HG03575 (cell line): Measurements from ENCODE around the gene MINDY3.
"Not testable (repeated sequence)": the region's sequence is repeated elsewhere in the genome, so short reads cannot be mapped to it uniquely, and the experiment has no call there.

Experiments used
- ATAC-seq: cut with Tn5 transposase; IDR thresholded peaks from one replicate; pipeline ENCODE4 v1.9.1; 2021; ENCODE audit not compliant: unreplicated experiment, insufficient number of reproducible peaks, low FRiP score; ENCODE audit errors: extremely low read depth

MINDY3 gene

DNA sequence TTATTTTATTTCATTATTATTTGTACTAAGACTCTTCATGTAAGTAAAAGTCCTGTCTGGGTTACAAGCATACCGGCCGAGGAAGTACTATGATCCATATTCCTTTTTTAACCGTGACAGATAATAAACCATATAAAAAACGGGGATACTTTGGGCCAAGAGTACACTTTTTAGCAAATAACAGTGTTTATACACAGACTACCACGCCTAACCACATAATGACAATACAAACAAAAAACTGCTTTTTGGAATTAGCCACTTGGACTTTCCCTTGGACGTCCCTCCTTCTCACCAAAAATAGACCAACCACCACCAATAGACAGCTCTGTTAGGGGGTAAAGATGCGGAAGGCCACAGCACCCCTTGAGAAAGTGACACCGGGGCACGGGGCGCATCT lies 800 bp downstream of the MINDY3 start:
- peak; percentile 33 for ATAC-seq

DNA sequence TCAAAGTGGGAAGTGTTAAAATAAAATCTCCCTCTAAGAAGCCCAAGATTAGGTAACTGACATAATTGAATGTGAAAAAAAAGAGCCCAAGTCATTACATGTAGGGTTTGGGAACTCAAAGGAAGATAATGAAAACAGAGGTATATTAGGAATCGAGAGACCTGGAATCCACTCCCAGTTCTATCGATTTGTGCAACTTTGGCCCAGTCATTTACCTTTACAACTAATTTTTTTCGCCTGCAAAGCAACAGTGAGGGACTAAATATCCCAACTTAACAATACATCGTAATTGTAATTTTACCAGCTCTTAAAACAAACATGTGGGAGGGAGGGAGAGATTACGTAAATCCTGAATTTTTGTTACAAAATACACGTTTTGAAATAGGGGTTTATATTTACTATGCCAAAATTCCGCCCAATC lies 1.4 kb downstream of the MINDY3 start:
- no peak for ATAC-seq

DNA sequence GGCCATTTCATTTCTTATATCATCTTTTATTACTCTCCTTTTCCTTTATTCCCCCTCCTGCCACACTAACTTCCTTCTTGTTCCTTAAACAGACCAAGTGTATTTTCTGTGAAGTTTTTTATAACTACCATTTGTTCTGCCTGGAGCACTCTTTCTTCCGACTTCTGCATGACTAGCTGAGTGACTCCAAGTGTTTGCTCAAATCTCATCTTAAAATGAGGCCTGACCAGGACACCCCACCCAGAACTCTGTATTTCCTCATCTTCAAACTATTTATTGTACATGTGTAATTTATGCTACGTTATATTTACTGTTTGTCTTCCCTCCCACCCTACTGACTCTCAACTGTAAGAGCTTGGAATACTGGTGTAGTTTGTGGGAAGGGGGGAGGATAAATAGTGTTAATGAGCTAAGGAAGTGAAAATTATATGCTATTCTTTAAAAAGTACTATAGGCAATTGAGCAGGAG lies 3.2 kb downstream of the MINDY3 start:
- ATAC-seq = no peak

DNA sequence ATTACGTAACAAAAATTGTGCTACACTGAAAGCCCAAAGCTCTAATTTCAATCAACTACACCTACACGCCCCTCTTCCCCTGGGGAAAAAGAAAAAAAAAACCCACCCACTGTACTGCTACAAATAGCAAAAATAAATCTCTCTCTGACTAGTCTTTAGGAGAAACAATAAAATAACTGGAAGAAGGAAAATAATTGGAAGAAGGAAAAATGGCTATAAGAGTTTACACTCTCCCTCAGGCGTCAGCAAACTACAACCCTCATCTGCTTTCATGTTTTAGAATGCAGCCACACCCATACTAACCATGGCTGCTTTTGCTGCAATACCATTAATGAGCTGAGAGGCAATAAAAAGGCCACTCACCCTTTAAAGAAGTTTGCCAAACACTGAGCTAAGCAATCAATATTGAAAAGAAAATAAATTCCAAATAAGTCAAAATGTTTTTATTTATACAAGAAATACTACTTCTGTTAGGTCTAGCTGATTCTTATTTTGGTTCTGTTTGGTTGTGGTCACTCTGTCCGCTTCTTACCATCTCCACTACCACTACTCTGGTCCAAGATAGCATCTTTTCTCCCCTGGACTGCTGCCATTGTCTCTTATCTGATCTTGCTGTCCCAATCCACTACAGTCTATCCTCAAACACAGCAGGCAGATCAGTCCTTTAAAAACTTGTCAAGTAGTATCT lies 3.8 kb downstream of the MINDY3 start:
- ATAC-seq = no peak

DNA sequence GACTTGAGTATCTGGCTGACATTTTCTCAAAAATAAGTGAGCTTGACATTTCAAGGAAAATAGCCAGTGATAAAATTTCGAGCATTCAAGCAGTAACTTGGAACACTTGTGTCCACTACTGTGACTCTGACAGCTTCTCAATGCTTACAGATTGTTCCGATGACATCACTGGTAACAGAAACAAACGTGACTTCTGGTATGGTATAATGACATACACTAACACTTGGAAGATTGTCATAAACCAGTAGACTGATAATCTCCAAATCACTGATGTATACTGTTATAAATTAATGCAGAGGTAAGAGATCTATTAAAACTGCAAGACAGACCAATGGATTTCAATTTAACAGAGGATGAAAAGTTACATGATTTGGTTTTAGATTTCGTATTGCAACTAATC lies 6.5 kb downstream of the MINDY3 start:
- ATAC-seq = no peak

DNA sequence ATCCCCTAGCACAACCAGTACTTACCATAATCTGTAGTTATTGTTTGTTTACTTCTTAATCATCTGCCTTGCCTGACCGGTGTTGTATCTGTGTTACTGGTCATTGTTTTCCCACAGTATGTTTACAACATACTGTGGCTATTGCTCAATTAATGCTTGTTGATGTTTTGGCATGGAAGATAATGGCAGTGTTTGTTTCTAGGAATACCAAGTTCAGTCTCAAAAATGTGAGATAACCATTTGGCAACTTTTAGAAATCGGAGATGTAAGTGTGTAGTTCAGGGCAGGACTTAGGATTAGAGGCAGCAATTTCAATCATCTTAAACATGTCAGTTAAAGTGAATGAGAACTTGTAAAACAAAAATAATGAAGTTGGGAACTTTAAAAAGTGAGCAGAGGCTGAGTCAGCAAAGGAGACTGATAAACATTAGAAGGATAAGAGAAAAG lies 8.2 kb downstream of the MINDY3 start:
- ATAC-seq = no peak

DNA sequence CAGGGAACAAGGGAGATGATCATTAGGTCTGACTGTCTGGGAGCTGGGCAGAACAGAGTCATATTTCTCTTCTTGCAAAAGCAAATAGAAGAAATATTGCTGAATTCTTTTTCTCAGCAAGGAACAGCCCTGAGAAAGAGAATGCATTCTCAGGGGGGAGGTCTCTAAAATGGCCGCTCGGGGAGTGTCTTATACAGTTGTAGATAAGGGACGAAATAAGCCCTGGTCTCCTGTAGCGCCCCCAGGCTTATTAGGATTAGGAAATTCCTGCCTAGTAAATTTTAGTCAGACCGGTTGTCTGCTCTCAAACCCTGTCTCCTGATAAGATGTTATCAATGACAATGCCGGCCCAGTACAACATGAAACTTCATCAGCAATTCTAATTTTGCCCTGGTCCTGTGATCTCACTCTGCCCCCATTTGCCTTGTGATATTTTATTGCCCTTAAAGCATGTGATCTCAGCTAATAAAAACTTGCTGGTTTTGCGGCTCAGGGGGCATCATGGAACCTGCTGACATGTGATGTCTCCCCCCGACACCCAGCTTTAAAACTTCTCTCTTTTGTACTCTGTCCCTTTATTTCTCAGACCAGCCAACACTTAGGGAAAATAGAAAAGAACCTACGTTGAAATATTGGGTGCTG lies 9.8 kb downstream of the MINDY3 start:
- not testable (repeated sequence) for ATAC-seq

DNA sequence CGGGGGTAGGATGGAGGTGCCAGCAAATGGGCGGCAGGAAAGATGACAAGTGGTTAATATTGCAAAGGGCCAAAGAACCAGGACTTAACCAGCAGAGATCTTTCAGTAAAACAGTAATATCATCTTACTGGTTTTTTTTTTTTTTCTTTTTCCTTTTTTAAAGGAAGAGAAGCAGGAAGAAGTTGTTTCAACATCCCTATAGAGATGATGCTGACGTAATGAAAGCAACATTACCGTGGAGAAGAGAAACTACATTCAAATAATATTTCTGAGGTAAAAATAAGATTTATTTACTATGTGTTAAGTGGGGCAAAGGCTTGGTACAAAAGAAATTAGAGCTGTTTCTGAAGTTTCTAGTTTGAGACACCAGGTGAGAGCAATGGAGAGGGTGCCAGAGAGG lies 11.0 kb downstream of the MINDY3 start:
- no peak for ATAC-seq

DNA sequence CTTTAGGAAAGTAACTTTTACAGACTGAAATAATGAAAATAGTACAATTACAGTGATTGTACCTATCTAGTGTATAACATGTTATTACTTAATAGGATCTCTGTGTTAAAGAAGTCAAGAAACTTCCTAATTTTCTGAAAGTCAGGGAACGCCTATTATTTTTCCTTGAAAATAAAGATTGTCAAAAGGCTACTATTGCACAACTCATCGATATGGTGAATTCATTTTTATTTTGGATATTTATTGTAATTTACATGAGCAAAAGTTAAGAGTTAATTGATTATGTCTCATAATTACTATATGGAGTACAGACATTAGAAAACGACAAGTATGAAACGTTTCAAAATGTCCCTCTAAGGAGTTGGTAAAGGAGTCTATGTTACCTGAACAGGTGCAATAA lies 12.8 kb downstream of the MINDY3 start:
- no peak for ATAC-seq

DNA sequence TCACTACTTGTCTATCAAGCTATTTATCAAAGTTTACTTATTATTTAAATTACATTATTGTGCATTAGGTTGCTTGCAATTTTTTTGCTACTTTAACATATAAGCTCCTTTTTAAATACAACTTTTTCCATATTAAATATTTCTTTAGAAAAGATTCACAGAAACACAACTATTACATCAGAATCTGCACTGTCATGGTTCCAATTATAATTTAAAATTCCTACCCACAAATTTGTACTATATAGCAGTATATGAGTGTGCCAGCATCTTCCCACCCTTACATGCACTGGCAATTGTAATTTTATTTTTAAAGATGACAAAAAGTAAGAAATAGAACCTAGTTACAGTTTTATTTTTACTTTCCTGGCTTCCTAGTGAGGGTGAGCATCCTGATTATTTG lies 15.8 kb downstream of the MINDY3 start:
- ATAC-seq = no peak

DNA sequence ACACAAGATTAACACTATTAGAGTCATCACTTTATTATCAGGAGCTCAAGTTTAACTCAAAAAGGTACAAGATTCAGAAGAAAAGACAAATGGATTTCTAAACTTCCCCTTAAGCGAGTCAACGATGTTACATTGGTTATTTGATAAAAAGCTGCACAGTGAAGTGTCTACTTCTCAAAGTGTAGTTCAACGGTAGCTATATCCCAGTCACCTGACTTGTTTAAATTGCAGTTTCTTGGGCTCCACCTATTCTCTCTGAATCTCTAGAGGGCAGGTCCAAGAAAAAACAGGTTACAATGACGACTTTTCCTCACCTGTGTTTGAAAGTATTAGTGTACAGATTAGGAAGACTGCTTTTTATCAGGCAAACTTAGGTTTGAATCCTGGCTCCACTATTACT lies 16.6 kb downstream of the MINDY3 start:
- no peak for ATAC-seq

DNA sequence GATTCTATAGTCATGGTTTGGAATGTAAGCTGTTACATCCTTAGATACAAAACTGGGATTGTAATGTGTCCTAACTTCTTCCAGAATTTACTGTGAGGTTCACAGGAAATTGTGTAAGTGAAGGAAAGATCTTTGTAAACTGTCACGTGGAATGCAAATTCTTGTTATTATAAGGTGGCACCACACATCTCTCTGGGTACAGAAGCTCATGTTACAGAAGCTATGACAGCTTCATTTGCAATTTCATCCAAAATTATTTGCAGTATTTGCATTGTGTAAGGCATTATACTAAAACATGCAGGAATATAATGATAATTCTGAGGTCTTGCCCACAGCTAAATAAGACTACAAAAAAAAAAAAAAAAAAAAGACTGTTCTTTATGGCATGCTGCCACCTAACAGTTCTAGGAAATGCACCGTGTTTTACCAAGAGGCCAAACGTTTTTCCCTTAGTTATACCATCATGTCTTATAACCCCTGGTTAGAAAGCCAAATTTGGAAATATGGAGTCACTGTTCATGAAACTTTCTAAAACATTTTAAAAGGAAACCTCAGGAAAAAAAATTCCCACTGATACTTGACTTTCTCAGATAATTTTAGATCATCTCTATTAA lies 17.6 kb downstream of the MINDY3 start:
- ATAC-seq = no peak

DNA sequence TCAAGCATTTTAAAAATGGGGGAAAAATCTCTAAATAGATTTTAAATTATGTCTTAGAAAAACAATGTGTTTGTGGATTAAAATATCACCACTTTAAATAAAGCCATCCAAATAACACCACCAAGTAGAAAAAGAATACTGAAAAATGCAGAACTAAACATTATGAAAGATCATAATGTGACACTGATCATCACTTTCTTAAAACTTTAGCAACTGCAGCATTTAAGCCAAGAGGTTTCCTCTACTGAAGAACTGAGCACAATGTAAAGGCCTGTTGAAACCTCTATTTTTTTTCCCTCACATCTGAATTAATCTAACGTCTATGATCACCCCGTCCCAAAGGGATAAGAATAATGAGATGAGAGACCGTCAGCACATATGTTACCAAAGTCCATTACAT lies 18.6 kb downstream of the MINDY3 start:
- ATAC-seq = no peak

DNA sequence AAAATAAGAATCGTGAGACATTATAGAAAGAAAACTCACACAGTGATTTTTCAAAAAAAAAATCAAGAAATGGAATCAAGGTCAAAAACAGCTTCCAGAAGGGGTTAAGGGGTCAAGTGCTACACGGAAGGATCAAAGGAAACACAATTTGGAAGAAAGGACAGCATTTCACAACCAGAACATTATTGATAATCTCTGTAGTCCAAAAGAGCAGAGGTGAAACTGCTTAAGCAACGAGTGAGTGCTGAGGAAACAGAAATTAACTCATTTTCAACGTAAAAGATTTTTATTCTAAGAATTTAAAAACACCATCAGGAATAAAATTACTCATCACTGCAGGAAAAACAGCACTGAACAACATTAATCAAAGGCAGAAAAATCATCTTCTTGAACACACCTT lies 23.5 kb downstream of the MINDY3 start:
- ATAC-seq = no peak

DNA sequence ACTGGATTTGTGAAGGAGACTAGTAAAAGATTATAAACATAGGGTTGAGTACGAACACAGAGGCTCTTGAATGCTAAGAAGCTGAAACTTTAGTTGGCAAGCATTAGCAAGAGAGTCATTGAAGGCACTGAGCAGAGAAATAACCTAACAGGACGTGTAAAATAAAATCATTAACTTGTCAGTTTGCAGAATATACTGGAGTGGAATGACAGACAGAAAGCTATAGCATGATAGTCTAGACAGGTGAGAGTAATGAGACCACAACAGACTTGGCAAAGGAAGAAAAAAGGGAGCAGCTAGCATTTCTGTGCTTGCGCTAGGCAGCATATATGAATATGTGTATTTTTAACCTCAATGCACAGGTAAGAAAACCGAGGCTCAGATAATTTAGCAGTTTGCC lies 30.8 kb downstream of the MINDY3 start:
- ATAC-seq = no peak

DNA sequence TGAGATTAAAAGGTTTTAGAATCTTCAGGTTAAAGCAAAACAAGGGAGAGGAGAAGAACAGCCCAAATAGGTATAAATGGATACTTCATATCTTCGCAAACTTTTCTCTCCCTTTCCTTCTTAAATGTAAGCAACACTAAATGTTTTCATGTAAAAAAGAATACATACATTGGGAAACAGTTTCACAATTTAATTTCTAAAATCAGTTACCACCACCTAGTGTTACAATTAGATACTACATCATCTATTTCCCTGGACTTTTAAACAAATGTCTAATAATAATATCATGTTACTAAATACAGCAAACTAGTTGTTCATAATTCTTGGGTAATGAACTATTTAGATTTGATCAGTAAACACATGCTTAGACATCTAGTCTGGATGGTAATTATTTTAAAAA lies 35.8 kb downstream of the MINDY3 start:
- no peak for ATAC-seq

DNA sequence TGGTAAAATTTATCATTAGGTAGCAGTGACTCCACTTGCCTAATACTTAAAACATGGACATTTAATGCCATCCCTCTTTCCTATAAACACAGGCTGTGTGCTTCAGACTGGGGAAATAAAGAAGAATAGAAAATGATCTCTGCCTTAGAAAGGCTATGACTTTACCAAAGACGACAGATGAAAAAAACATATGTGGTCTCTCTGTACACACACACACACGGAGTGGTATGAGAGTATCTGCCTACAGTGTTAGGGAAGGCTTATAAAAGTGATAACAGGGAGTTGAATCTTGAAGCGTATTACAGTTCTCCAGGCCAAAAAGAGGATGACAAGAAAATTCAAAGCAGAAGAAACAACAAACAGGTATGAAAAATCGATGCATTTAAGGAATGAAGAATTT lies 38.2 kb downstream of the MINDY3 start:
- no peak for ATAC-seq

DNA sequence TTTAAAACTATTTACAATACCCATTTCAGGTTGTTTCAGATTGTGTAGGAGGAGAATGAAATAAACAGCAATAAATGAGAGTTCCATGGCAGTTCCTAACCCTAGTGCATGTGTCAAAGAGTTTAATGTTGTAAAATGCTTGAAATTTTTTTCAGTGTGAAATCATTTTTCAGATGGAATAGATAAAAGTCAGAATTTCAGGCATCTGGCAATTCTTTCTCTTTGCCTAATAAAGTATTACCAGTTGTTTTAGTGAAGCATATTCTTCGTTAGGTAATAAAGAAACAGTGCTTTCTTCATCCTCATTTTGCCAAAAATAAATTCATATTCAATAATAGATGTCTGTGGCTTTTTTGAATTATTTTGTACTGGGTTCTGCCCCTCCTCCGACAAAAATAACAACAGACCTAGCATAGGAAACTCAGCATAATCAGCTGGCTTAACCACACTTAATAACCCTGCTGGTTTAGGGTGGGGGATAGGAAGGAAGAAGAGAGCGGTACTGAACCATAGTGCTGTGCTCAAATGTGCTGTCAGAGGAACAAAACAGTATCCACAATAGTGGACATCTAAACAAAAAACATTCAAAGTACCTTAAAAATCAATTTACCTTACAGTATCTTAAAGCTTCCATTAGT lies 39.1 kb downstream of the MINDY3 start:
- no peak for ATAC-seq

DNA sequence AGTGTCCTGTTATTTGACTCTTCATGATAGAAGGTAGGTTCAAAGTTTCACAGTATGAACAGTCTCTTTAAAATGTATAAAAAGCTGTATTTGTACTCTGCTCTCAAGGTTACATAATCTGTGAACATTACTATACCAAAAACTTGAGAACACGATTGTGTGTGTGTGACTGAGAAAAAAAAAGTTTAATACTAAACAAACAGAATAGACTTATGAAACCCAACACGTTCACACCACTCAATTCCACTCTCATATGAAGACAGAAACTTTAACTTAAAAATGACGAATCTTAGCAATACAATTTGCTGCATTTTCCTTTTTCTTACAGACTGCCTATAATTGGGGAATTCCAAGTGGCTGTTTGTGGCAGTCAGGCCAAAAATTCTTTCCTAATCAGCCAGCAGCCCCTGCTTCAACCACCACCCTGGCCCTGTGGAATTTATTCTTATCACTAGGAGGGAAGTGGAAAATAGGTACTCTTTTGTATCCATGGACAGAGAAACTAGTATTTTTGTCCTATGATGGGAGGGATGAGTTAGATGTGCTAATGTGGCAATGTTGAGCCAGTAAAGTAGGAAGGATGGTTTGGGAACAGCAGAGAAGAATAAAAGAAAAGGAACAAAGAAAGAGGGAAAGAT lies 42.8 kb downstream of the MINDY3 start:
- no peak for ATAC-seq
